ENCODE data around the gene METTL6. TPM values are rescaled to one million over a fixed set of nuclear protein-coding genes. Genes with fewer than 3 reads are reported as not detected.

METTL6 gene
- total and polyA plus RNA-seq, 2 donors (not counting 1 experiment from before 2014, with no cell fraction given): 25.7 to 37.3 TPM

DNA sequence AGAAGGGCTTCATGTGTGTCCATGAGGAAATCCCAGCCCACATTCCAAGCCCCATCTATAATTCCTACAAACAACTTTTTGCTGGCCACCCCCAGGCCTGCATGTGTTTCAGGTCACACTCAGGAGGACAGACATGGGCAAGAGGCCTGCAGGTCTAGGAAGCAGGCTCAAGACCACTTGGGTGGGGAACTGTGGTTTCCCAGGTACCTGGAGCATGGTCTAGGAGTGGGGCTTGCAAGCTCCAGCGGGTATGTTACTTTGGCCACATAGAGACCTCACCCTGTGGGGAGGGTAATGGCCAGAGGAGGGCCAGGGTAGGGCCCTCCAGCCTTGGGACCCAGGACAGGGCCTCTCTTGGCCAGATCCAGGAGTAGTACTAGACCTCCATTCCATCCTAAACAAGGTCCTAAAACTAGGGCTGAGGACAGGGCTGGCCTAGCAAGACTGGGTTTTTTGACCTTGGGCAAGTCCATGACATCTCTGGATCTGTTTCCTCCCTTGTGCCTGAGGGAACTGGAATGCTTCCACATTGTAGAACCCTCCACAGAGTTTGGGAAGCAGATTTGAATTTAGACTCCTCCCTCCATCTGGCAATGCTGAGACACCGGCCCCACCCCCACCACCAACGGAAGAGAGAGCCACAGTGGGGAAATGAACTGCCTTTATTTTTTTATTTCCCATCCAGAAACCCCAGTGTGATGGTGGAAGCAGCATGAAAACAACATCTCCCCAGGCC is 22.3 kb upstream of the METTL6 start:
- no peak overlapping the region for H2AFZ ChIP-seq (ENCODE audit: low read length)
- H3K4me2 ChIP-seq (ENCODE audit: extremely low read depth, insufficient read depth, low read length): no peak overlapping the region
- no peak overlapping the region for H3K4me3 ChIP-seq (replicated peaks in 1 of 4; ENCODE audit: control extremely low read depth in 1 of 4, insufficient read depth in 1 of 4, low read depth in 3 of 4, low read length in 4 of 4)
- H4K20me1 ChIP-seq (ENCODE audit: control insufficient read depth, extremely low read depth, insufficient read depth, low read length): no peaks in the 10 kb centered on the region
- no peaks in the 10 kb centered on the region for H3K27me3 ChIP-seq (ENCODE audit: control insufficient read depth, insufficient read depth, low read length)
- H3K9me3 ChIP-seq (ENCODE audit: control insufficient read depth, insufficient read depth, low read depth, low read length): no peaks in the 10 kb centered on the region
- DNase-seq (ENCODE audit: low read depth in 2 of 2): no peak
- no peak overlapping the region for H3K27ac ChIP-seq (ENCODE audit: insufficient read depth, low read length)
- no peaks in the 10 kb centered on the region for H3K36me3 ChIP-seq (ENCODE audit: control insufficient read depth, insufficient read depth, low read length)
- no peak overlapping the region for H3K9ac ChIP-seq (ENCODE audit: insufficient read depth, low read length)
- TF ChIP-seq, protein P1, sequence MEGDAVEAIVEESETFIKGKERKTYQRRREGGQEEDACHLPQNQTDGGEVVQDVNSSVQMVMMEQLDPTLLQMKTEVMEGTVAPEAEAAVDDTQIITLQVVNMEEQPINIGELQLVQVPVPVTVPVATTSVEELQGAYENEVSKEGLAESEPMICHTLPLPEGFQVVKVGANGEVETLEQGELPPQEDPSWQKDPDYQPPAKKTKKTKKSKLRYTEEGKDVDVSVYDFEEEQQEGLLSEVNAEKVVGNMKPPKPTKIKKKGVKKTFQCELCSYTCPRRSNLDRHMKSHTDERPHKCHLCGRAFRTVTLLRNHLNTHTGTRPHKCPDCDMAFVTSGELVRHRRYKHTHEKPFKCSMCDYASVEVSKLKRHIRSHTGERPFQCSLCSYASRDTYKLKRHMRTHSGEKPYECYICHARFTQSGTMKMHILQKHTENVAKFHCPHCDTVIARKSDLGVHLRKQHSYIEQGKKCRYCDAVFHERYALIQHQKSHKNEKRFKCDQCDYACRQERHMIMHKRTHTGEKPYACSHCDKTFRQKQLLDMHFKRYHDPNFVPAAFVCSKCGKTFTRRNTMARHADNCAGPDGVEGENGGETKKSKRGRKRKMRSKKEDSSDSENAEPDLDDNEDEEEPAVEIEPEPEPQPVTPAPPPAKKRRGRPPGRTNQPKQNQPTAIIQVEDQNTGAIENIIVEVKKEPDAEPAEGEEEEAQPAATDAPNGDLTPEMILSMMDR (conservative IDR thresholded peaks at IDR 0.05 in 1 of 2, IDR thresholded peaks at IDR 0.05 in 1 of 2; ENCODE audit: low read depth in 1 of 2, low read length in 2 of 2): no peak
- TF ChIP-seq EZH2 (IDR thresholded peaks at IDR 0.05; ENCODE audit: low read length, missing control alignments): no peak
- no peaks in the 10 kb centered on the region for H3K79me2 ChIP-seq (ENCODE audit: control insufficient read depth, insufficient read depth, low read length)
- H3K4me1 ChIP-seq (ENCODE audit: control insufficient read depth, extremely low read depth, insufficient read depth, low read length): no peaks in the 10 kb centered on the region

DNA sequence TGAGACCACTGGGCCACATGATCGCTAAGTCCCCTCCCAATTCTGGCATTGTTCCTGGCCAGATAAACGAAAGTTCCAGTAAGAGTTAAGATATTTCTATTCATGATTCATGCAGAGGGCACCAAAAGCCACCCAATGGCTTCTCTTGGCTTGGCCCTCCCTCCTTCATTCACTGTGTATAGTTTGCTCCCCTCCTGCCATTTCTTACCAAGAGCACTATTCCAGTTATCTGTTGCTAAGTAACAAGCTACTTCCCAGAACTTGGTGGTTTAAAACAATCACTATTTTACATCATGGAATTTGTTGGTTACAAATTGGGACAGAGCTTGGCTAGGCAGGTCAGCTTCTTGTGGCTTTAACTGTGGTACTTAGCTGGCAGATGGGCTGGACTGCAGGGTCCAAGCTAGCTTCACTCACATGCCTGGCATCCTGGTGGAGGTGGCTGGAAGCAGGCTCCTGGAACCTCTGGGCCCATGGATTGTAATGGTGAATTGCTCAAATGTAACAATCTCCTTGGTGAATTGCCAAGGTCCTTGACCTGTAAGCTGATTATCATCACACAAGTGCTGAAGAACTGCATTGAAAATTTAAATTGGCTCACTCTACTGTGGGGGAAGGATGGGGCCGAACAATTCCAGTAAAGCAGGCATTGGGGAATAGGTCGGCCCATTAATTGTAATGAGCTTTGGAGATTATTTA is 16.6 kb upstream of the METTL6 start:
- H3K27me3 ChIP-seq (ENCODE audit: control insufficient read depth, insufficient read depth, low read length): no peaks in the 10 kb centered on the region
- H3K9me3 ChIP-seq (ENCODE audit: control insufficient read depth, insufficient read depth, low read depth, low read length): no peaks in the 10 kb centered on the region
- TF ChIP-seq, protein P1 (conservative IDR thresholded peaks at IDR 0.05 in 1 of 2, IDR thresholded peaks at IDR 0.05 in 1 of 2; ENCODE audit: low read depth in 1 of 2, low read length in 2 of 2): no peak
- H3K27ac ChIP-seq (ENCODE audit: insufficient read depth, low read length): no peak overlapping the region
- H3K4me3 ChIP-seq (replicated peaks in 1 of 4; ENCODE audit: control extremely low read depth in 1 of 4, insufficient read depth in 1 of 4, low read depth in 3 of 4, low read length in 4 of 4): no peak overlapping the region
- peaks cover 7% of the 10 kb centered on the region for H3K36me3 ChIP-seq (ENCODE audit: control insufficient read depth, insufficient read depth, low read length)
- no peak overlapping the region for H2AFZ ChIP-seq (ENCODE audit: low read length)
- H3K4me2 ChIP-seq (ENCODE audit: extremely low read depth, insufficient read depth, low read length): no peak overlapping the region
- H4K20me1 ChIP-seq (ENCODE audit: control insufficient read depth, extremely low read depth, insufficient read depth, low read length): no peaks in the 10 kb centered on the region
- H3K4me1 ChIP-seq (ENCODE audit: control insufficient read depth, extremely low read depth, insufficient read depth, low read length): no peaks in the 10 kb centered on the region
- H3K9ac ChIP-seq (ENCODE audit: insufficient read depth, low read length): no peak overlapping the region
- peak; percentile 27 to 92 for DNase-seq (ENCODE audit: low read depth in 2 of 2)
- H3K79me2 ChIP-seq (ENCODE audit: control insufficient read depth, insufficient read depth, low read length): no peaks in the 10 kb centered on the region

DNA sequence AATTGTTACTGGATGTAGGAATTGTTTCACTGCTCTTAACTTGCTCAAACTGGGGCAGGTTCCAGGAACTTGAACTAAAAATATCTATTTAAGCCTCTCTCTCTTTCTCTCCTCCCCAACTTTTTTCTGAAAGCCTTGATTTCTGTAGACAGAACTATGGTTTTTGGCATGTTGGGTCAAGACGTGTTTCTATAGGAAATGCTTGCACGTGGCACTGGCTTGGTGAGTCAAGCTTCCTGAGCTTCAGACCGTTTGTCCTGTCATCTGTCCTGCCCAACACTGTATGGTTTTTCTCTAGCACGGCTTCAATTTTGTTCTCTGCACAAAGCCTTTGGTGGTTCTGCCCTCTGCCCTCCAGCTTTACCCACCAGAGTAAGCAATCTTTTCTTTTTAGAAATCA is 13.5 kb upstream of the METTL6 start:
- Histone ChIP-seq H3K9ac (ENCODE audit: insufficient read depth, low read length) (no peak overlapping the region), H3K79me2 (ENCODE audit: control insufficient read depth, insufficient read depth, low read length) (no peaks in the 10 kb centered on the region), H4K20me1 (ENCODE audit: control insufficient read depth, extremely low read depth, insufficient read depth, low read length) (no peaks in the 10 kb centered on the region), H3K4me1 (ENCODE audit: control insufficient read depth, extremely low read depth, insufficient read depth, low read length) (no peaks in the 10 kb centered on the region), H3K4me2 (ENCODE audit: extremely low read depth, insufficient read depth, low read length) (no peak overlapping the region), H3K27ac (ENCODE audit: insufficient read depth, low read length) (no peak overlapping the region), H3K9me3 (ENCODE audit: control insufficient read depth, insufficient read depth, low read depth, low read length) (no peaks in the 10 kb centered on the region), H3K27me3 (ENCODE audit: control insufficient read depth, insufficient read depth, low read length) (no peaks in the 10 kb centered on the region), H3K4me3 (replicated peaks in 1 of 4; ENCODE audit: control extremely low read depth in 1 of 4, insufficient read depth in 1 of 4, low read depth in 3 of 4, low read length in 4 of 4) (no peak overlapping the region), H3K36me3 (ENCODE audit: control insufficient read depth, insufficient read depth, low read length) (peaks cover 9% of the 10 kb centered on the region), H2AFZ (ENCODE audit: low read length) (no peak overlapping the region)
- peak in 1 of 2 donors; percentile 14 for DNase-seq (ENCODE audit: low read depth in 2 of 2)
- TF ChIP-seq EZH2 (IDR thresholded peaks at IDR 0.05; ENCODE audit: low read length, missing control alignments): no peak
- TF ChIP-seq, protein P1 (conservative IDR thresholded peaks at IDR 0.05 in 1 of 2, IDR thresholded peaks at IDR 0.05 in 1 of 2; ENCODE audit: low read depth in 1 of 2, low read length in 2 of 2): no peak
